Kidney glomerular epithelial cell (primary cell): ENCODE measurements around the gene TUFT1.
"Not testable (repeated sequence)": the region's sequence is repeated elsewhere in the genome, so short reads cannot be mapped to it uniquely, and the experiment has no call there.

Experiments
- DNase-seq: peaks from one replicate; lab custom pipeline; 2025; lab: John Stamatoyannopoulos, UW

The TUFT1 gene

GRCh38 chr1:151581451-151581850, 41.3 kb downstream of the TUFT1 start:
- DNase-seq, result no peak

- DNase-seq, result no peak
Measured at GRCh38 chr1:151581921-151582320, 41.8 kb downstream of the TUFT1 start.

GRCh38 chr1:151583796-151584195, 43.7 kb downstream of the TUFT1 start:
- DNase-seq, result no peak

- no peak for DNase-seq
Measured at GRCh38 chr1:151584278-151584677, 44.2 kb downstream of the TUFT1 start.

- no peak for DNase-seq
Measured at GRCh38 chr1:151584780-151585179, 44.7 kb downstream of the TUFT1 start.

- DNase-seq, result peak; percentile 42
Measured at GRCh38 chr1:151585622-151586021, 45.5 kb downstream of the TUFT1 start.

- no peak for DNase-seq
Measured at GRCh38 chr1:151590961-151591360, 50.9 kb downstream of the TUFT1 start.

GRCh38 chr1:151593730-151594129, 53.6 kb downstream of the TUFT1 start:
- no peak for DNase-seq

GRCh38 chr1:151594143-151594625, 54.1 kb downstream of the TUFT1 start:
- peak; percentile 10 for DNase-seq

- DNase-seq, result peak; percentile 94
Measured at GRCh38 chr1:151596166-151596953, 56.3 kb downstream of the TUFT1 start.

GRCh38 chr1:151602550-151602949, 62.4 kb downstream of the TUFT1 start:
- DNase-seq, result not testable (repeated sequence)

GRCh38 chr1:151604291-151604690, 64.2 kb downstream of the TUFT1 start:
- DNase-seq, result no peak

GRCh38 chr1:151606384-151606783, 66.3 kb downstream of the TUFT1 start:
- DNase-seq, result peak; percentile 12

GRCh38 chr1:151606857-151607256, 66.7 kb downstream of the TUFT1 start:
- DNase-seq, result no peak

GRCh38 chr1:151610142-151610541, 70.0 kb downstream of the TUFT1 start:
- no peak for DNase-seq

GRCh38 chr1:151611288-151611790, 71.2 kb downstream of the TUFT1 start:
- DNase-seq, result no peak

GRCh38 chr1:151611832-151612500, 71.9 kb downstream of the TUFT1 start, which contains the start of gene SNX27:
SNX27 (plus strand) TSS chr1:151612050; CDS start chr1:151612202, 152 bp downstream.
- DNase-seq, result peak; percentile 86

- no peak for DNase-seq
Measured at GRCh38 chr1:151612501-151613281, 72.6 kb downstream of the TUFT1 start.

GRCh38 chr1:151613282-151613780, 73.2 kb downstream of the TUFT1 start:
- DNase-seq, result no peak

GRCh38 chr1:151615711-151616504, 75.8 kb downstream of the TUFT1 start:
- DNase-seq, result no peak

GRCh38 chr1:151616505-151616849, 76.4 kb downstream of the TUFT1 start:
- DNase-seq, result no peak
